Progenitor cell of endocrine pancreas (in vitro differentiated cells): ENCODE measurements around the gene CACNA1E. TPM values are rescaled to one million over a fixed set of nuclear protein-coding genes. Genes with fewer than 3 reads are reported as not detected.

Source experiments
- DNase-seq: peaks from one replicate; pipeline ENCODE4 v3.0.0; 2021; ENCODE audit warnings: low spot score; ENCODE audit not compliant: unreplicated experiment
- H3K27ac Mint-ChIP-seq: 2 replicates; pipeline ENCODE4 v1.8.0; 2021; ENCODE audit warnings: mild to moderate bottlenecking, moderate library complexity, mixed read lengths
- H3K27me3 Mint-ChIP-seq: 2 replicates; pipeline ENCODE4 v1.8.0; 2021; ENCODE audit warnings: mixed read lengths
- H3K36me3 Mint-ChIP-seq: 2 replicates; pipeline ENCODE4 v1.8.0; 2022; ENCODE audit warnings: mixed read lengths; ENCODE audit not compliant: insufficient read depth
- H3K4me1 Mint-ChIP-seq: 2 replicates; pipeline ENCODE4 v1.8.0; 2021; ENCODE audit warnings: low read depth, mixed read lengths
- H3K4me3 Mint-ChIP-seq: 2 replicates; pipeline ENCODE4 v1.8.0; 2021; ENCODE audit warnings: low read depth, mild to moderate bottlenecking, moderate library complexity, mixed read lengths
- H3K9me3 Mint-ChIP-seq: 2 replicates; pipeline ENCODE4 v1.8.0; 2021; ENCODE audit warnings: low read depth, mixed read lengths
- CTCF ChIP-seq: fragments of 200-600 bp; sonication (generic); IDR thresholded peaks from one replicate; pipeline ENCODE4 v1.5.0; 2021; ENCODE audit warnings: antibody characterized with exemption, mild to moderate bottlenecking; ENCODE audit not compliant: unreplicated experiment
- total RNA-seq: library from RNA; stranded (reverse); gene quantifications from 2 replicates; pipeline ENCODE4 v1.2.1, GENCODE V29; 2021

The CACNA1E gene
- total RNA-seq, 1 donor from 2014 or later = 0.55 TPM

- DNase-seq = no peak
- Mint-ChIP-seq H3K4me1 (no peaks in the 10 kb centered on the region), H3K27ac (no peak overlapping the region), H3K36me3 (no peaks in the 10 kb centered on the region), H3K9me3 (no peaks in the 10 kb centered on the region), H3K4me3 (no peak overlapping the region), H3K27me3 (peaks cover 14% of the 10 kb centered on the region)
- TF ChIP-seq CTCF = no peak
These were observed 243.1 kb downstream of the CACNA1E start for GRCh38 chr1:181726320-181727012.

DNA sequence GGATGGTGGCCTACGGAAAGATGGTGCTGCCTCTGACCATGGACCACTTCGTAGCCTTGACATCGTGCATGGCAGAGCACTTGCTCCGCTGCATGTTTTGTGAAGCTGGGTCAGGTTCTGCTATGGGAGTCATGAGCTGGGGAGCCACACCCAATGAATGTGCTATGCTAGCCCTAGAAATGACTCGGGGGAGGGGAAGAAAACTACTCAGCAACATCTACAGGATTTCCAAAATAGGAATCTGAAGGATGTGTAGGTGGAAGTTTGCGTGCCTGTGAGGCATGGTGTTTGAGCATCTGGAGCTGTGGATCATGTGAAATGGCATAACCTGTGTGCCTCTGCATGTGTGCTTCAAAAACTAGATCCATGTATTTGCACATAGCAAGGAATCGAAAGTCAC lies 247.3 kb downstream of the CACNA1E start:
- no peaks in the 10 kb centered on the region for H3K9me3 Mint-ChIP-seq
- peaks cover 2% of the 10 kb centered on the region for H3K4me1 Mint-ChIP-seq
- no peak overlapping the region for H3K27ac Mint-ChIP-seq
- peaks cover 12% of the 10 kb centered on the region for H3K27me3 Mint-ChIP-seq
- H3K36me3 Mint-ChIP-seq = no peaks in the 10 kb centered on the region
- no peak overlapping the region for H3K4me3 Mint-ChIP-seq
- no peak for TF ChIP-seq CTCF
- DNase-seq = no peak

GRCh38 chr1:181732218-181732990 lies 249.1 kb downstream of the CACNA1E start:
- no peaks in the 10 kb centered on the region for H3K36me3 Mint-ChIP-seq
- H3K4me3 Mint-ChIP-seq = no peak overlapping the region
- no peak for TF ChIP-seq CTCF
- no peaks in the 10 kb centered on the region for H3K9me3 Mint-ChIP-seq
- DNase-seq = no peak
- H3K27me3 Mint-ChIP-seq = peaks cover 7% of the 10 kb centered on the region
- H3K4me1 Mint-ChIP-seq = peaks cover 2% of the 10 kb centered on the region
- H3K27ac Mint-ChIP-seq = no peak overlapping the region

- Mint-ChIP-seq H3K27me3 (peaks cover 6% of the 10 kb centered on the region), H3K36me3 (no peaks in the 10 kb centered on the region)
These were observed 250.2 kb downstream of the CACNA1E start for GRCh38 chr1:181733486-181733885.

More at GRCh38 chr1:181733486-181733885, 250.2 kb downstream of the CACNA1E start:
- no peak overlapping the region for H3K4me3 Mint-ChIP-seq
- no peak for DNase-seq
- no peaks in the 10 kb centered on the region for H3K9me3 Mint-ChIP-seq
- H3K27ac Mint-ChIP-seq = no peak overlapping the region
- peaks cover 2% of the 10 kb centered on the region for H3K4me1 Mint-ChIP-seq
- no peak for TF ChIP-seq CTCF
